Heart left ventricle (tissue), 16 donors: Measurements from ENCODE around the gene C2CD4A. TPM values are rescaled to one million over a fixed set of nuclear protein-coding genes. Genes with fewer than 3 reads are reported as not detected.
A peak's percentile ranks its signal among the peaks of the same experiment; 100 is the strongest.

Source experiments
- ATAC-seq, 4 donors: fragments of 200-7000 bp; cut with Tn5 transposase; one replicate each; pipeline ENCODE4 v1.9.1; 2020 to 2022; ENCODE audit warnings: moderate library complexity in 4 of 4, mild to moderate bottlenecking in 3 of 4, moderate number of reproducible peaks in 1 of 4
- DNase-seq, 5 donors: peaks; one replicate each; pipeline ENCODE4 v3.0.0-alpha.2; 2020
- H3K27ac ChIP-seq, 12 donors: fragments of 200-600 bp; sonication (generic) in 4 of 12; one replicate each; pipeline versions ENCODE4 v1.5.0 to v1.8.0; 2016 to 2022; ENCODE audit warnings: mild to moderate bottlenecking in 2 of 12
- H3K27me3 ChIP-seq, 9 donors: fragments of 200-600 bp; sonication (generic) in 2 of 9; one replicate each; pipeline versions ENCODE4 v1.5.1 to v1.8.0; 2016 to 2022; ENCODE audit warnings: mild to moderate bottlenecking in 3 of 9
- H3K36me3 ChIP-seq, 9 donors: fragments of 200-600 bp; sonication (generic) in 2 of 9; one replicate each; pipeline versions ENCODE4 v1.5.0 to v1.8.0; 2018 to 2022; ENCODE audit warnings: mild to moderate bottlenecking in 2 of 9
- H3K4me1 ChIP-seq, 12 donors: fragments of 200-600 bp; sonication (generic) in 4 of 12; one replicate each; pipeline versions ENCODE4 v1.5.0 to v1.8.0; 2016 to 2022; ENCODE audit warnings: mild to moderate bottlenecking in 3 of 12
- H3K4me3 ChIP-seq, 12 donors: fragments of 200-600 bp; sonication (generic) in 4 of 12; one replicate each; pipeline versions ENCODE4 v1.5.0 to v1.8.0; 2017 to 2022; ENCODE audit warnings: mild to moderate bottlenecking in 9 of 12, moderate library complexity in 4 of 12
- H3K9me3 ChIP-seq, 12 donors: fragments of 200-600 bp; sonication (generic) in 4 of 12; one replicate each; pipeline versions ENCODE4 v1.5.0 to v1.8.0; 2016 to 2022; ENCODE audit warnings: mild to moderate bottlenecking in 1 of 12
- CTCF ChIP-seq, 12 donors: fragments of 200-600 bp; sonication (generic) in 4 of 12; IDR thresholded peaks; one replicate each; pipeline versions ENCODE4 v1.5.0 to v1.8.0; 2018 to 2022; ENCODE audit warnings: antibody characterized with exemption in 12 of 12, mild to moderate bottlenecking in 5 of 12
- POLR2A ChIP-seq, 2 donors: fragments of 450-650 bp; IDR thresholded peaks; one replicate each; pipeline ENCODE4 v1.6.1; 2017; ENCODE audit warnings: antibody characterized with exemption in 2 of 2, mild to moderate bottlenecking in 2 of 2, moderate library complexity in 2 of 2
- WGBS, 4 donors: extraction: QIAGEN DNeasy Blood & Tissue Kit in 2 of 4; methylation state at CpG; one replicate each; pipeline versions ENCODE4 v1.1.5 to v1.1.7; 2013 to 2018; 5-methylcytosine and 5-hydroxymethylcytosine counted together
- intact Hi-C, 10 donors: fragments of 100-400 bp; cut with DNase I; formaldehyde crosslinking; loops; one replicate each; pipeline versions ENCODE4 v1.11.1 to v1.14.2; 2022
- polyA plus RNA-seq, 2 donors: library from polyadenylated mRNA; stranded (reverse); fragments of 200-250 nt; gene quantifications; one replicate each; pipeline ENCODE4 v1.2.3, GENCODE V29; 2013
- total RNA-seq, 9 donors: library from RNA; depleted of rRNA in 2 of 9; stranded (reverse); fragments of >200 nt in 2 of 9; fragmentation: NEBNext Ultra II Directional in 3 of 9; extraction: Animal tissue kit (Norgen Biotek cat#: 25700) in 3 of 9; gene quantifications; one replicate each; pipeline versions ENCODE4 v1.1.0 to v1.2.4, GENCODE V29; 2016 to 2023
- donor health status: ischemic (EF 13 %, LVEDD 7.1; RV severe dilation, severe dysfunction).
- donor health status: healthy with polysubstance abuse.
- donor health status: DM: no; HTN: yes; CAD: no.
- donor health status: DM: no; HTN: no; CAD: no.
- donor health status: ischemic (EF 25% LVEDD 6.9; RV normal size, moderate dysfunction).
- donor health status: ischemic (EF 25% LVEDD 5.7; RV mildly dilated, moderate dysfunction).
- donor health status: healthy.
- donor health status: DM: yes; HTN: yes; CAD: no.
- donor health status: ischemic (EF 35%, LVEDD 5.7; RV mildly dilated, moderate dysfunction).
- donor health status: nonischemic (EF 11% LVEDD 7.7; RV severe dilation, severe dysfunction).
- donor health status: DM: yes; HTN: yes; CAD: no.
- donor health status: PGD.
- donor health status: ischemic (EF 29% LVEDD 5.4; RV normal size, mild dysfunction).
- donor health status: nonischemic (EF 23%, LVEDD 6.1; RV moderate dilation, normal function).

C2CD4A gene
- total and polyA plus RNA-seq, 11 donors, result 0.04 TPM; not detected in 10

- WGBS, 4 donors, result 1 to 4% (median 2%) methylated on average over 42 to 62 of the region's 62 CpGs
- peaks cover 0 to 26% (median 12%) of the 10 kb centered on the region in 12 donors for H3K4me1 ChIP-seq
- no peaks in the 10 kb centered on the region for H3K36me3 ChIP-seq
- peak in 1 of 12 donors; percentile 9 for TF ChIP-seq CTCF (IDR thresholded peaks at IDR 0.05)
- no peak for TF ChIP-seq POLR2A (IDR thresholded peaks at IDR 0.05)
- no peaks in the 10 kb centered on the region for H3K9me3 ChIP-seq
- peak overlapping the region; percentile 28 to 73 (median 56) for H3K4me3 ChIP-seq
- intact Hi-C loops, result loop anchor here in 2 of 10 donors (5.0 to 10.0 kb wide), 3 partner anchors 93 to 237 kb away; no protein-coding TSS in a partner anchor
- ATAC-seq (peak; percentile 20 to 48 (median 28)), DNase-seq (peak in 4 of 5 donors; percentile 18 to 63 (median 26))
- H3K27me3 ChIP-seq, result peaks cover 0 to 12% (median 0%) of the 10 kb centered on the region in 9 donors
- peak overlapping the region in 2 of 12 donors; percentile 7 to 40 for H3K27ac ChIP-seq
Measured at GRCh38 chr15:62067448-62068044, 769 bp downstream of the C2CD4A start.

GRCh38 chr15:62068071-62068809 lies 1.5 kb downstream of the C2CD4A start:
- Histone ChIP-seq H3K4me1 (peaks cover 0 to 26% (median 12%) of the 10 kb centered on the region in 12 donors), H3K27ac (peak overlapping the region in 10 of 12 donors; percentile 16 to 61 (median 32)), H3K27me3 (peaks cover 0 to 12% (median 0%) of the 10 kb centered on the region in 9 donors), H3K4me3 (peak overlapping the region; percentile 19 to 73 (median 56)), H3K36me3 (no peaks in the 10 kb centered on the region), H3K9me3 (no peaks in the 10 kb centered on the region)
- DNase-seq, result peak; percentile 29 to 84 (median 55)
- ATAC-seq, result peak in 3 of 4 donors; percentile 59 to 82 (median 74)
- 0 to 2% (median 1%) methylated on average over 15 to 103 of the region's 103 CpGs for whole genome bisulfite sequencing, 4 donors
- intact Hi-C loops, result loop anchor here in 2 of 10 donors (5.0 to 10.0 kb wide), 3 partner anchors 93 to 237 kb away; no protein-coding TSS in a partner anchor
- TF ChIP-seq POLR2A (IDR thresholded peaks at IDR 0.05) (no peak), CTCF (IDR thresholded peaks at IDR 0.05) (peak in 8 of 12 donors; percentile 6 to 37 (median 24))

GRCh38 chr15:62068810-62069167 lies 2.0 kb downstream of the C2CD4A start:
- TF ChIP-seq CTCF (IDR thresholded peaks at IDR 0.05), result peak in 1 of 12 donors; percentile 4
- no peak for TF ChIP-seq POLR2A (IDR thresholded peaks at IDR 0.05)
- no peak for ATAC-seq
- DNase-seq, result no peak
- 56 to 62% (median 61%) methylated on average over 4 of the region's 4 CpGs for whole genome bisulfite sequencing, 4 donors
- Histone ChIP-seq H3K4me1 (peaks cover 0 to 26% (median 12%) of the 10 kb centered on the region in 12 donors), H3K4me3 (peak overlapping the region; percentile 19 to 73 (median 56)), H3K36me3 (no peaks in the 10 kb centered on the region), H3K27ac (peak overlapping the region in 4 of 12 donors; percentile 21 to 61 (median 32)), H3K9me3 (no peaks in the 10 kb centered on the region), H3K27me3 (peaks cover 0 to 12% (median 0%) of the 10 kb centered on the region in 9 donors)
- intact Hi-C loops, result loop anchor here in 2 of 10 donors (5.0 to 10.0 kb wide), 3 partner anchors 94 to 236 kb away; no protein-coding TSS in a partner anchor

- WGBS, 4 donors, result 91 to 98% (median 94%) methylated on average over 5 of the region's 5 CpGs
- DNase-seq, result no peak
- TF ChIP-seq CTCF (IDR thresholded peaks at IDR 0.05) (no peak), POLR2A (IDR thresholded peaks at IDR 0.05) (no peak)
- H3K4me1 ChIP-seq, result peaks cover 0 to 26% (median 12%) of the 10 kb centered on the region in 12 donors
- intact Hi-C loops, result loop anchor here in 2 of 10 donors (5.0 to 10.0 kb wide), 3 partner anchors 93 to 235 kb away; no protein-coding TSS in a partner anchor
- no peak overlapping the region for H3K27ac ChIP-seq
- no peaks in the 10 kb centered on the region for H3K9me3 ChIP-seq
- ATAC-seq, result no peak
- H3K4me3 ChIP-seq, result no peak overlapping the region
- H3K27me3 ChIP-seq, result peaks cover 0 to 12% (median 0%) of the 10 kb centered on the region in 9 donors
- no peaks in the 10 kb centered on the region for H3K36me3 ChIP-seq
Measured at GRCh38 chr15:62069551-62069950, 2.8 kb downstream of the C2CD4A start.
